DOHH2 (cell line): ENCODE results near the gene GREB1L.

Experiments used
- H3F3A ChIP-seq: fragments of 200-600 bp; sonication (generic), shearing (Covaris generic); 2 replicates; pipeline ENCODE4 v1.6.0; 2016; ENCODE audit warnings: antibody characterized with exemption, mild to moderate bottlenecking; ENCODE audit not compliant: control insufficient read depth, insufficient read depth
- H3K27ac ChIP-seq: fragments of 200-600 bp; sonication (generic); 2 replicates; pipeline ENCODE4 v1.5.1; 2014; ENCODE audit warnings: low read depth, mild to moderate bottlenecking, low read length, moderate library complexity
- H3K27me3 ChIP-seq: fragments of 200-600 bp; sonication (generic); 2 replicates; pipeline ENCODE4 v1.6.1; 2014; ENCODE audit warnings: mild to moderate bottlenecking, low read length, mixed read lengths; ENCODE audit not compliant: control insufficient read depth
- H3K36me3 ChIP-seq: fragments of 200-600 bp; sonication (generic); 2 replicates; pipeline ENCODE4 v1.6.1; 2014; ENCODE audit warnings: mild to moderate bottlenecking, low read length, moderate library complexity, mixed read lengths; ENCODE audit not compliant: control insufficient read depth
- H3K4me1 ChIP-seq: fragments of 200-600 bp; sonication (generic); 2 replicates; pipeline ENCODE4 v1.6.1; 2014; ENCODE audit warnings: mild to moderate bottlenecking, low read length, mixed read lengths; ENCODE audit not compliant: control insufficient read depth
- H3K4me2 ChIP-seq: fragments of 200-600 bp; sonication (generic); 2 replicates; pipeline ENCODE4 v1.6.0; 2014; ENCODE audit warnings: mild to moderate bottlenecking, low read length, moderate library complexity
- H3K4me3 ChIP-seq: fragments of 200-600 bp; sonication (generic); 2 replicates; pipeline ENCODE4 v1.5.1; 2014; ENCODE audit warnings: mild to moderate bottlenecking, low read length, mixed read lengths
- H3K79me2 ChIP-seq: fragments of 200-600 bp; sonication (generic); 2 replicates; pipeline ENCODE4 v1.6.1; 2014; ENCODE audit warnings: mild to moderate bottlenecking, low read length, mixed read lengths; ENCODE audit not compliant: control insufficient read depth
- H3K9me2 ChIP-seq: fragments of 200-600 bp; sonication (generic); replicated peaks from 2 replicates; pipeline ENCODE4 v1.6.1; 2014; ENCODE audit warnings: mild to moderate bottlenecking, low read length, mixed read lengths; ENCODE audit not compliant: control insufficient read depth
- H3K9me3 ChIP-seq: fragments of 200-600 bp; sonication (generic); 2 replicates; pipeline ENCODE4 v1.6.1; 2014; ENCODE audit warnings: antibody characterized with exemption, low read length, mixed read lengths; ENCODE audit not compliant: control insufficient read depth, insufficient read depth
- H4K20me1 ChIP-seq: fragments of 200-600 bp; sonication (generic); 2 replicates; pipeline ENCODE4 v1.6.0; 2014; ENCODE audit warnings: low read depth, mild to moderate bottlenecking, antibody characterized with exemption, low read length, moderate library complexity; ENCODE audit not compliant: control insufficient read depth, insufficient read depth
- EZH2phosphoT487 ChIP-seq: fragments of 200-600 bp; sonication (generic); IDR thresholded peaks from 2 replicates; pipeline ENCODE4 v1.6.1; 2017; ENCODE audit warnings: borderline replicate concordance, mild to moderate bottlenecking, antibody characterized with exemption, low read length, moderate library complexity, mixed read lengths
- TF ChIP-seq, protein P1 (sequence below): fragments of 200-600 bp; sonication (generic); IDR thresholded peaks from one replicate; pipeline ENCODE4 v1.5.1; 2014; ENCODE audit warnings: antibody characterized with exemption, mild to moderate bottlenecking, low read depth, low read length; ENCODE audit not compliant: poor library complexity, severe bottlenecking

GREB1L gene

GRCh38 chr18:21265971-21266673 lies 24.1 kb downstream of the GREB1L start:
- Histone ChIP-seq H3K9me3 (no peaks in the 10 kb centered on the region), H3K4me1 (no peaks in the 10 kb centered on the region), H3K9me2 (no peaks in the 10 kb centered on the region), H3F3A (no peaks in the 10 kb centered on the region), H3K27me3 (no peaks in the 10 kb centered on the region), H4K20me1 (no peaks in the 10 kb centered on the region), H3K36me3 (no peaks in the 10 kb centered on the region), H3K79me2 (no peaks in the 10 kb centered on the region), H3K4me2 (no peak overlapping the region), H3K4me3 (no peak overlapping the region), H3K27ac (no peak overlapping the region)
- no peak for TF ChIP-seq EZH2phosphoT487
- TF ChIP-seq, protein P1, sequence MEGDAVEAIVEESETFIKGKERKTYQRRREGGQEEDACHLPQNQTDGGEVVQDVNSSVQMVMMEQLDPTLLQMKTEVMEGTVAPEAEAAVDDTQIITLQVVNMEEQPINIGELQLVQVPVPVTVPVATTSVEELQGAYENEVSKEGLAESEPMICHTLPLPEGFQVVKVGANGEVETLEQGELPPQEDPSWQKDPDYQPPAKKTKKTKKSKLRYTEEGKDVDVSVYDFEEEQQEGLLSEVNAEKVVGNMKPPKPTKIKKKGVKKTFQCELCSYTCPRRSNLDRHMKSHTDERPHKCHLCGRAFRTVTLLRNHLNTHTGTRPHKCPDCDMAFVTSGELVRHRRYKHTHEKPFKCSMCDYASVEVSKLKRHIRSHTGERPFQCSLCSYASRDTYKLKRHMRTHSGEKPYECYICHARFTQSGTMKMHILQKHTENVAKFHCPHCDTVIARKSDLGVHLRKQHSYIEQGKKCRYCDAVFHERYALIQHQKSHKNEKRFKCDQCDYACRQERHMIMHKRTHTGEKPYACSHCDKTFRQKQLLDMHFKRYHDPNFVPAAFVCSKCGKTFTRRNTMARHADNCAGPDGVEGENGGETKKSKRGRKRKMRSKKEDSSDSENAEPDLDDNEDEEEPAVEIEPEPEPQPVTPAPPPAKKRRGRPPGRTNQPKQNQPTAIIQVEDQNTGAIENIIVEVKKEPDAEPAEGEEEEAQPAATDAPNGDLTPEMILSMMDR: no peak

GRCh38 chr18:21267400-21267799 lies 25.4 kb downstream of the GREB1L start:
- Histone ChIP-seq H3F3A (no peaks in the 10 kb centered on the region), H3K4me2 (no peak overlapping the region), H3K4me3 (no peak overlapping the region), H3K4me1 (no peaks in the 10 kb centered on the region), H3K79me2 (no peaks in the 10 kb centered on the region), H3K9me3 (no peaks in the 10 kb centered on the region), H3K36me3 (no peaks in the 10 kb centered on the region), H4K20me1 (no peaks in the 10 kb centered on the region), H3K27ac (no peak overlapping the region), H3K27me3 (no peaks in the 10 kb centered on the region), H3K9me2 (no peaks in the 10 kb centered on the region)
- TF ChIP-seq, protein P1: no peak
- no peak for TF ChIP-seq EZH2phosphoT487

DNA sequence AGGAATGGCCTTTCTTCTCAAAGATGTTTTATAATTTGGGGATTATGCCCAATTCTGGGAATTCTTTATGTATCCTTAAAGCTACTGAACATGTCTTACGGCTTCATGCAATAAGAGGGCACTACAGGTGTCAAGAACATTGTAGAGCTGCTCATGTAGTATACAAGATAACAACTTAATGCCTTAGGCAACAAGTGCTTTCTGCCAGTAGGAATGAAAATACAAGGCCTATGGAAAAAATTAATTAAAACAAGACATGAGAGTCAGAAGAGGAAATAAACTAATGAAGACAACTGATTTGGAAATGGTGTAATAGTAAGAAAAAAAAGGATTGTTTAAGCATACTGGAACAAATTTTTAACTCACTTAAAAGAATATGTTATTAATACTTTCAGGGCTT lies 27.3 kb downstream of the GREB1L start:
- no peaks in the 10 kb centered on the region for H3K79me2 ChIP-seq
- H3K27me3 ChIP-seq: no peaks in the 10 kb centered on the region
- TF ChIP-seq EZH2phosphoT487: no peak
- TF ChIP-seq, protein P1: no peak
- no peaks in the 10 kb centered on the region for H3K36me3 ChIP-seq
- H3K4me3 ChIP-seq: no peak overlapping the region
- no peaks in the 10 kb centered on the region for H3K9me2 ChIP-seq
- no peaks in the 10 kb centered on the region for H3K4me1 ChIP-seq
- no peaks in the 10 kb centered on the region for H4K20me1 ChIP-seq
- no peak overlapping the region for H3K27ac ChIP-seq
- no peaks in the 10 kb centered on the region for H3F3A ChIP-seq
- H3K9me3 ChIP-seq: no peaks in the 10 kb centered on the region
- no peak overlapping the region for H3K4me2 ChIP-seq
